Measurements from ENCODE around the gene DDI1.

DNA sequence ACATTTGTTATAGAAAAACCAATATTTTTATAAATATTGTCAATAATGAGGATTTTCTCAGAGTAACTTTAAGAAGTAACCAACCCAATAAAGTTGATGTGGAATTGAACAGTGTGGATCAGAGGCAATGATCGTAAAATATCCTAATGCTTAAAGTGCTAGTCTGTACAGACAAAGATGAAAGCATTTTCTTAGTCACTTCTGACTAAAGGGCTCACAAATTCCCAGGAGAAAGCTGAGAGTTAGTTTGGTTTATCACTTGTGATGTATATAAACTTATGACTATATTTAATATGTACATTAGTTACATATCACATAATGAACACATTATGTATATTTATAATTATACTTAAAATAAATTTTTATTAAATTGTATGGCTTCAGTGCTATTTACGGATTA, 25.4 kb upstream of the DDI1 start:
- TF ChIP-seq, protein P1, sequence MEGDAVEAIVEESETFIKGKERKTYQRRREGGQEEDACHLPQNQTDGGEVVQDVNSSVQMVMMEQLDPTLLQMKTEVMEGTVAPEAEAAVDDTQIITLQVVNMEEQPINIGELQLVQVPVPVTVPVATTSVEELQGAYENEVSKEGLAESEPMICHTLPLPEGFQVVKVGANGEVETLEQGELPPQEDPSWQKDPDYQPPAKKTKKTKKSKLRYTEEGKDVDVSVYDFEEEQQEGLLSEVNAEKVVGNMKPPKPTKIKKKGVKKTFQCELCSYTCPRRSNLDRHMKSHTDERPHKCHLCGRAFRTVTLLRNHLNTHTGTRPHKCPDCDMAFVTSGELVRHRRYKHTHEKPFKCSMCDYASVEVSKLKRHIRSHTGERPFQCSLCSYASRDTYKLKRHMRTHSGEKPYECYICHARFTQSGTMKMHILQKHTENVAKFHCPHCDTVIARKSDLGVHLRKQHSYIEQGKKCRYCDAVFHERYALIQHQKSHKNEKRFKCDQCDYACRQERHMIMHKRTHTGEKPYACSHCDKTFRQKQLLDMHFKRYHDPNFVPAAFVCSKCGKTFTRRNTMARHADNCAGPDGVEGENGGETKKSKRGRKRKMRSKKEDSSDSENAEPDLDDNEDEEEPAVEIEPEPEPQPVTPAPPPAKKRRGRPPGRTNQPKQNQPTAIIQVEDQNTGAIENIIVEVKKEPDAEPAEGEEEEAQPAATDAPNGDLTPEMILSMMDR (IDR thresholded peaks at IDR 0.05; ENCODE audit: poor library complexity) = no peak
- TF ChIP-seq EZH2 (IDR thresholded peaks at IDR 0.05; ENCODE audit: borderline replicate concordance) = no peak
- TF ChIP-seq EZH2phosphoT487 (IDR thresholded peaks at IDR 0.05; ENCODE audit: low read depth, severe bottlenecking, unreplicated experiment) = no peak

All from hepatocyte (in vitro differentiated cells).